Vagina (tissue), 2 donors: ENCODE results near the gene LY86.

ENCODE experiments used
- CTCF ChIP-seq, 3 experiments: fragments of 450-650 bp in 2 of 3; fragments of 200-600 bp in 1 of 3; sonication (generic) in 1 of 3; IDR thresholded peaks; one replicate each; pipeline ENCODE4 v1.5.1; 2017 to 2019; ENCODE audit warnings: antibody characterized with exemption in 3 of 3, mild to moderate bottlenecking in 2 of 3, moderate library complexity in 2 of 3
- POLR2A ChIP-seq, 2 donors: fragments of 450-650 bp; IDR thresholded peaks; one replicate each; pipeline ENCODE4 v1.6.1; 2017; ENCODE audit warnings: antibody characterized with exemption in 2 of 2, mild to moderate bottlenecking in 2 of 2, moderate library complexity in 2 of 2
- POLR2AphosphoS5 ChIP-seq, 2 donors: sonication (generic); formaldehyde crosslinking; IDR thresholded peaks; one replicate each; pipeline ENCODE4 v1.9.0; 2017; ENCODE audit warnings: antibody characterized with exemption in 2 of 2, mild to moderate bottlenecking in 2 of 2, low read depth in 1 of 2; ENCODE audit not compliant: insufficient read depth in 1 of 2

DNA sequence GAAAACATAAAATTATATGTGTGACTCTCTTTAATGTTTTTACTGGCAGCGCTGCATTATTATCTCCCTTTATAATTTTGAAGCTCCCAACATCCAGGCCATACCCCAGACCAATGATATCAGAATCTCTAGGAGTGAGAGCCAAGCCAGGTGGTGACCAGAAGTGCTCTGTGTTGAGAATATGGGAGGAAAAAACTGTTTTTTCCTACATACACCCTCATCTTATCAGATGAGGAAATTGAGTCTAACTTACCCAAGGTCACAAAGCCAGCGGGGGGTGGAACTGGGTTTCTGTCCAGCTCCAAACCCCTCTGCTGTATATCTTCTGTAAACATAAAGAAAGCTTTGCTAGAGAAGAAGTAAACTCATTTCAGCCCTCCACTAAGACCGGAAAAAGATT lies 42.5 kb downstream of the LY86 start:
- TF ChIP-seq CTCF (IDR thresholded peaks at IDR 0.05) (no peak), POLR2AphosphoS5 (IDR thresholded peaks at IDR 0.05; ENCODE audit: insufficient read depth in 1 of 2, low read depth in 1 of 2) (no peak), POLR2A (IDR thresholded peaks at IDR 0.05) (no peak)
